ENCODE data around the gene CALY. TPM values are rescaled to one million over a fixed set of nuclear protein-coding genes. Genes with fewer than 3 reads are reported as not detected.

Gene CALY
- total RNA-seq, 1 donor from 2014 or later, result 4.7 TPM

- TF ChIP-seq POLR2AphosphoS5 (IDR thresholded peaks at IDR 0.05; ENCODE audit: insufficient read depth in 1 of 2, low read depth in 1 of 2) (no peak), POLR2A (IDR thresholded peaks at IDR 0.05) (no peak), CTCF (IDR thresholded peaks at IDR 0.05) (no peak)
- intact Hi-C loops (cut with DNase I), result no loop called here
- Histone ChIP-seq H3K27me3 (peaks cover 7% of the 10 kb centered on the region), H3K36me3 (no peaks in the 10 kb centered on the region), H3K9me3 (no peaks in the 10 kb centered on the region), H3K4me1 (peaks cover 22% of the 10 kb centered on the region), H3K4me3 (no peak overlapping the region), H3K27ac (no peak overlapping the region)
- DNase-seq (ENCODE audit: extremely low spot score in 2 of 2), result no peak
These were observed 3.1 kb upstream of the CALY start for GRCh38 chr10:133339708-133340380.

GRCh38 chr10:133338080-133339071 lies 1.7 kb upstream of the CALY start:
- peaks cover 7% of the 10 kb centered on the region for H3K27me3 ChIP-seq
- TF ChIP-seq POLR2A (IDR thresholded peaks at IDR 0.05), result no peak
- TF ChIP-seq POLR2AphosphoS5 (IDR thresholded peaks at IDR 0.05; ENCODE audit: insufficient read depth in 1 of 2, low read depth in 1 of 2), result no peak
- no peak for TF ChIP-seq CTCF (IDR thresholded peaks at IDR 0.05)
- no peaks in the 10 kb centered on the region for H3K9me3 ChIP-seq
- H3K36me3 ChIP-seq, result no peaks in the 10 kb centered on the region
- H3K4me1 ChIP-seq, result peaks cover 25% of the 10 kb centered on the region
- intact Hi-C loops (cut with DNase I), result no loop called here
- DNase-seq (ENCODE audit: extremely low spot score in 2 of 2), result no peak
- no peak overlapping the region for H3K4me3 ChIP-seq
- no peak overlapping the region for H3K27ac ChIP-seq

DNA sequence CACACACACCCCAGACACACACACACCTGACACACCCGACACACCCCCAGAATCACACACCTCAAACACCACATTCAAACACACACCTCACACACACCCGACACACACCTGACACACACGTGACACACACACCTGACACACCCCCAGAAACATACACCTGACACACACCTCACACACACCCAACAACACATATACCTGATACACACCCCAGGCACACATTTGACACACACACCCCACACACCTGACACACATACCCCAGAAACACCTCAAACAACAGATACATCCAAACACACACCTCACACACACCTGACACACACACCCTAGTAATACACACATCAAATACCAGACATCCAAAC lies 652 bp upstream of the CALY start:
- H3K27ac ChIP-seq, result no peak overlapping the region
- TF ChIP-seq CTCF (IDR thresholded peaks at IDR 0.05) (no peak), POLR2AphosphoS5 (IDR thresholded peaks at IDR 0.05; ENCODE audit: insufficient read depth in 1 of 2, low read depth in 1 of 2) (no peak), POLR2A (IDR thresholded peaks at IDR 0.05) (no peak)
- H3K4me1 ChIP-seq, result peaks cover 25% of the 10 kb centered on the region
- no peak overlapping the region for H3K4me3 ChIP-seq
- H3K36me3 ChIP-seq, result no peaks in the 10 kb centered on the region
- no peaks in the 10 kb centered on the region for H3K9me3 ChIP-seq
- H3K27me3 ChIP-seq, result peaks cover 7% of the 10 kb centered on the region
- intact Hi-C loops (cut with DNase I), result no loop called here
- no peak for DNase-seq (ENCODE audit: extremely low spot score in 2 of 2)

GRCh38 chr10:133336118-133336576 lies 549 bp downstream of the CALY start:
- no peak overlapping the region for H3K27ac ChIP-seq

More at GRCh38 chr10:133336118-133336576, 549 bp downstream of the CALY start:
- peaks cover 25% of the 10 kb centered on the region for H3K4me1 ChIP-seq
- H3K36me3 ChIP-seq, result no peaks in the 10 kb centered on the region
- intact Hi-C loops (cut with DNase I), result no loop called here
- DNase-seq (ENCODE audit: extremely low spot score in 2 of 2), result no peak
- TF ChIP-seq POLR2A (IDR thresholded peaks at IDR 0.05) (no peak), CTCF (IDR thresholded peaks at IDR 0.05) (no peak), POLR2AphosphoS5 (IDR thresholded peaks at IDR 0.05; ENCODE audit: insufficient read depth in 1 of 2, low read depth in 1 of 2) (no peak)
- peaks cover 7% of the 10 kb centered on the region for H3K27me3 ChIP-seq
- H3K9me3 ChIP-seq, result no peaks in the 10 kb centered on the region
- H3K4me3 ChIP-seq, result peak overlapping the region; percentile 29 to 41

Data from vagina (tissue), 2 donors.